ENCODE data around the gene TSN. TPM values are rescaled to one million over a fixed set of nuclear protein-coding genes. Genes with fewer than 3 reads are reported as not detected.
"Not testable (repeated sequence)": the region's sequence is repeated elsewhere in the genome, so short reads cannot be mapped to it uniquely, and the experiment has no call there.

The TSN gene
- total RNA-seq, 1 experiment from 2014 or later: 60.7 TPM

DNA sequence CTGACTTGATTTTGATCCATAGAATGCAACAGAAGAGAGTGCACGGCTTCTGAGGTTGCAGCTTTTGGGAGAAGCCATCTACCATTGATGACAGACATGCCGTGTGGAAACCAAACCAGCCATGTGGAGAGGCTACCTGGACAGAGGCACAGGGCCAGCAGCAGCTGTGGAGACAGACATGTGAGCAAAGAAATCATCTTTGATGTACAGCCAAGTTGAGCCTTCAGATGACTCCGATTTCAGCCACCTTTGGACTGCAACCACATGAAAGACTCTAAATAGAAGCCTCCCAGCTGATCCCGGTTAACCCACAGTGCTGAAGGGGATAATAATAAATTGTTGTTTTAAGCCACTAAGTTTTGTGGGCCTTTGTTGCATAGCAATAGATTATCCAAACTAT lies 54.2 kb downstream of the TSN start:
- H3K36me3 Mint-ChIP-seq (ENCODE audit: insufficient read depth, unreplicated experiment): no peaks in the 10 kb centered on the region
- CTCF ChIA-PET: interaction anchor here (0.5 to 1.3 kb wide), 5 partner anchors 10 to 637 kb away, joined by 3 to 4 read pairs (median 3); no protein-coding TSS in a partner anchor
- peaks cover 5% of the 10 kb centered on the region for H3K4me1 Mint-ChIP-seq (ENCODE audit: insufficient read depth, unreplicated experiment)

DNA sequence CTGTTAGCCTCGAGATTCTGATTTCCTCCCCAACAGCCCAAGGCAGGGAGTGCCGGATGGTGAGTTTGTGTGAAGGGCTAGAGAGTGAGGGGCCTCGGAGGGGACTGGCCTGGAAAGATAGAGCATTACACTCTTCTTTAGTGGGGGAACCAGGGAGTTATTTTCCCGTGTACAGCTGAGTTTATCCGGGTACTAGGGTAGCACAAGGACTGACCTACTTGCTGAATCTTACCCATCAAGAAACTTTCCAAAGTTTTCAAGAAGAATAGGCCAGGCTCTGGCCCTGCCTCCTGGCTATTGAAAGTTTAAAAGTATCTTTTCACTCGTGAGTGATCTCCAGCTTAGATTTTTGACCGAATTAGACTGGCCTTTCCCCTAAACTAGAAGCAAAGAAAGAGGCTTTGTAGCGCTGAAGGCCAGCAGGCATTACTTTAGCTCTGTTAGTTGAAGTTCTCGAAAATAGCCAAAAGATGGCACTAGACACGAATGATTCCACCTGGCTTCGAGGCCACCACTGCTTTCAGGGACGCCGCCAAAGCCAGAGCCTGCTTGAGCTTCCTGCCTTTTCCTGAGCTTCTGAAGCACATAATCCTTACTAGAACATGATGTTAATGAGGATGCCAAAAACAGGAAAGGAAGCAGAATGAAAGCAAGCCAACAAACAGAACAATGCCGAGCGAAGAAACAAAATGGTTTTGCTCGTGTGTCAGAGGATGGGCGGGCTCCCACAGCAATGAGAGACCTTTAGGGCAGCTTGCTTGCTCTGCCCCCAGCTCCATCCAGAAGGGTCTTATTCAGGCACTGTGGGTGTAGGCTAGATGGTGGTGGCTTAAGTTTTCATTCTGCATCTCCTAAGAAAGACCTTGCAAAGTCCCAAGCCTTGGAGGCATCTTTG lies 55.8 kb downstream of the TSN start:
- ChIA-PET POLR2A (interaction anchor here (0.6 to 0.9 kb wide), 2 partner anchors 20 to 99 kb away, joined by 3 to 5 read pairs; no protein-coding TSS in a partner anchor), CTCF (interaction anchor here (0.5 to 1.4 kb wide), 31 partner anchors 8 to 1316 kb away, joined by 3 to 13 read pairs (median 4); no protein-coding TSS in a partner anchor)
- H3K27ac Mint-ChIP-seq (ENCODE audit: low read depth, unreplicated experiment): no peak overlapping the region
- no peak overlapping the region for H3K4me3 Mint-ChIP-seq (ENCODE audit: unreplicated experiment)
- H3K9me3 Mint-ChIP-seq (ENCODE audit: unreplicated experiment): no peaks in the 10 kb centered on the region
- intact Hi-C loops (cut with micrococcal nuclease): loop anchor here (1.0 kb wide), 3 partner anchors 164 to 640 kb away; no protein-coding TSS in a partner anchor
- BruUV-seq (replicated peaks): no TSS peak
- H3K27me3 Mint-ChIP-seq (ENCODE audit: insufficient read depth, unreplicated experiment): no peaks in the 10 kb centered on the region
- peak; percentile 74 for DNase-seq (ENCODE audit: unreplicated experiment)
- peaks cover 5% of the 10 kb centered on the region for H3K4me1 Mint-ChIP-seq (ENCODE audit: insufficient read depth, unreplicated experiment)
- H3K36me3 Mint-ChIP-seq (ENCODE audit: insufficient read depth, unreplicated experiment): no peaks in the 10 kb centered on the region
- TF ChIP-seq, protein P1, sequence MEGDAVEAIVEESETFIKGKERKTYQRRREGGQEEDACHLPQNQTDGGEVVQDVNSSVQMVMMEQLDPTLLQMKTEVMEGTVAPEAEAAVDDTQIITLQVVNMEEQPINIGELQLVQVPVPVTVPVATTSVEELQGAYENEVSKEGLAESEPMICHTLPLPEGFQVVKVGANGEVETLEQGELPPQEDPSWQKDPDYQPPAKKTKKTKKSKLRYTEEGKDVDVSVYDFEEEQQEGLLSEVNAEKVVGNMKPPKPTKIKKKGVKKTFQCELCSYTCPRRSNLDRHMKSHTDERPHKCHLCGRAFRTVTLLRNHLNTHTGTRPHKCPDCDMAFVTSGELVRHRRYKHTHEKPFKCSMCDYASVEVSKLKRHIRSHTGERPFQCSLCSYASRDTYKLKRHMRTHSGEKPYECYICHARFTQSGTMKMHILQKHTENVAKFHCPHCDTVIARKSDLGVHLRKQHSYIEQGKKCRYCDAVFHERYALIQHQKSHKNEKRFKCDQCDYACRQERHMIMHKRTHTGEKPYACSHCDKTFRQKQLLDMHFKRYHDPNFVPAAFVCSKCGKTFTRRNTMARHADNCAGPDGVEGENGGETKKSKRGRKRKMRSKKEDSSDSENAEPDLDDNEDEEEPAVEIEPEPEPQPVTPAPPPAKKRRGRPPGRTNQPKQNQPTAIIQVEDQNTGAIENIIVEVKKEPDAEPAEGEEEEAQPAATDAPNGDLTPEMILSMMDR (IDR thresholded peaks at IDR 0.05; ENCODE audit: unreplicated experiment): peak; percentile 66

More for the DNA sequence above, 54.2 kb downstream of the TSN start:
- H3K27ac Mint-ChIP-seq (ENCODE audit: low read depth, unreplicated experiment): no peak overlapping the region
- TF ChIP-seq, protein P1 (IDR thresholded peaks at IDR 0.05; ENCODE audit: unreplicated experiment): no peak
- no peaks in the 10 kb centered on the region for H3K27me3 Mint-ChIP-seq (ENCODE audit: insufficient read depth, unreplicated experiment)
- POLR2A ChIA-PET: interaction anchor here (0.6 to 1.2 kb wide), 4 partner anchors 12 to 164 kb away, joined by 3 to 4 read pairs (median 3); no protein-coding TSS in a partner anchor
- no peaks in the 10 kb centered on the region for H3K9me3 Mint-ChIP-seq (ENCODE audit: unreplicated experiment)
- H3K4me3 Mint-ChIP-seq (ENCODE audit: unreplicated experiment): no peak overlapping the region
- intact Hi-C loops (cut with micrococcal nuclease): no loop called here
- DNase-seq (ENCODE audit: unreplicated experiment): no peak
- no TSS peak for BruUV-seq (replicated peaks)

DNA sequence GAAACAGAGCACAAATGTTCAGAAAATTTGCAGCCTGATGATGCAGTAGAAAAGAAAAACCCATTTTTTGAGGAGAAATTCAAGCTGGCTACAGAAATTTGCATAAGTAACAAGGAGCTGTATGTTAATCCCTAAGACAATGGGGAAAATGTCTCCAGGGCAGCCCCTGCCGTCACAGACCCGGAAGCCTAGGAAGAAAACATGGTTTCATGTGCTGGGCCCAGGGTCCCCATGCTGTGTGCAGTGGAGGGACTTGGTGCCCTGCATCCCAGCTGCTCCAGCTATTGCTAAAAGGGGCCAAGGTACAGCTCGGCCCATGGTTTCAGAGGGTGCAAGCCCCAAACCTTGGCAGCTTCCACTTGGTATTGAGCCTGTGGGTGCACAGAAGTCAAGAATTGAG lies 57.6 kb downstream of the TSN start:
- H3K27ac Mint-ChIP-seq (ENCODE audit: low read depth, unreplicated experiment); H3K36me3 Mint-ChIP-seq (ENCODE audit: insufficient read depth, unreplicated experiment); H3K4me1 Mint-ChIP-seq (ENCODE audit: insufficient read depth, unreplicated experiment); H3K9me3 Mint-ChIP-seq (ENCODE audit: unreplicated experiment); intact Hi-C loops (cut with micrococcal nuclease); BruUV-seq (replicated peaks); H3K27me3 Mint-ChIP-seq (ENCODE audit: insufficient read depth, unreplicated experiment); DNase-seq (ENCODE audit: unreplicated experiment); H3K4me3 Mint-ChIP-seq (ENCODE audit: unreplicated experiment); POLR2A ChIA-PET: not testable (repeated sequence)
- CTCF ChIA-PET: interaction anchor here (0.6 kb wide), 1 partner anchor 908 kb away, joined by 4 read pairs; no protein-coding TSS in a partner anchor

DNA sequence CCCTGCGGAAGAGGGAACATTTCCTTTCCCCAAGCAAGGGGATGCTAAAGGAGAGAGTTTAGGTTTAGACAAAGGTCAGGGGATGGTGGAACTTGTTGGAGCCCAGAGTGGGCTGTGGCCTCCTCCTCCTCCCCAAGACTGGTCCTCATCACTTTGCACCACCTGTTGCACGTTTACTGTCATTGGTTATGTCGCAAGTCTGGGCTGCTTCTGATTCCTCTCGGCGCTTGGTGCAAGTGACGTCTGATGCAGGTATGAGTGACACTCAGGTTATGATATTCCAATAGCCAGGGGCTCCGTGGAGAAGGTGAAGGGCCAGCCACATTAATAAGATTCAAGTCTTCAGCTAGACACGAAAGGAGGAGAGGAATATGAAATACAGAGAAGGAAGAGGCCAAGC lies 59.8 kb downstream of the TSN start:
- no peak for DNase-seq (ENCODE audit: unreplicated experiment)
- ChIA-PET CTCF (interaction anchor here (0.6 to 0.7 kb wide), 2 partner anchors 382 to 1333 kb away, joined by 3 to 5 read pairs; no protein-coding TSS in a partner anchor), POLR2A (no interaction called here)
- Mint-ChIP-seq H3K9me3 (ENCODE audit: unreplicated experiment) (no peaks in the 10 kb centered on the region), H3K36me3 (ENCODE audit: insufficient read depth, unreplicated experiment) (no peaks in the 10 kb centered on the region), H3K4me1 (ENCODE audit: insufficient read depth, unreplicated experiment) (peaks cover 5% of the 10 kb centered on the region), H3K4me3 (ENCODE audit: unreplicated experiment) (no peak overlapping the region), H3K27me3 (ENCODE audit: insufficient read depth, unreplicated experiment) (no peaks in the 10 kb centered on the region), H3K27ac (ENCODE audit: low read depth, unreplicated experiment) (no peak overlapping the region)
- intact Hi-C loops (cut with micrococcal nuclease): no loop called here
- BruUV-seq (replicated peaks): no TSS peak
- TF ChIP-seq, protein P1 (IDR thresholded peaks at IDR 0.05; ENCODE audit: unreplicated experiment): no peak
